Ascending aorta (tissue), 2 donors: ENCODE results near the gene RNF7. TPM values are rescaled to one million over a fixed set of nuclear protein-coding genes. Genes with fewer than 3 reads are reported as not detected.

Experiments used
- DNase-seq, 2 donors: peaks; one replicate each; pipeline ENCODE4 v3.0.0-alpha.2; 2019; ENCODE audit warnings: low spot score in 2 of 2
- H3K27ac ChIP-seq, 2 donors: fragments of 200-600 bp; sonication (generic); one replicate each; pipeline ENCODE4 v1.5.1; 2016 to 2017; ENCODE audit warnings: mild to moderate bottlenecking in 1 of 2
- H3K27me3 ChIP-seq: fragments of 200-600 bp; sonication (generic); one replicate; pipeline ENCODE4 v1.5.1; 2017
- H3K36me3 ChIP-seq, 2 donors: fragments of 200-600 bp; sonication (generic); one replicate each; pipeline ENCODE4 v1.5.1; 2016
- H3K4me1 ChIP-seq, 2 donors: fragments of 200-600 bp; sonication (generic); one replicate each; pipeline ENCODE4 v1.5.1; 2016 to 2017; ENCODE audit warnings: mild to moderate bottlenecking in 1 of 2
- H3K4me3 ChIP-seq, 2 donors: fragments of 200-600 bp; sonication (generic); one replicate each; pipeline ENCODE4 v1.5.1; 2016 to 2017; ENCODE audit warnings: mild to moderate bottlenecking in 1 of 2
- H3K9me3 ChIP-seq, 2 donors: fragments of 200-600 bp; sonication (generic); one replicate each; pipeline ENCODE4 v1.5.1; 2016
- intact Hi-C: fragments of 100-400 bp; cut with DNase I; formaldehyde crosslinking; loops from one replicate; pipeline ENCODE4 v1.15.1; 2023
- total RNA-seq: library from RNA; depleted of rRNA; stranded (reverse); fragments of >200 nt; gene quantifications from one replicate; pipeline ENCODE4 v1.1.0, GENCODE V29; 2016
- TF ChIP-seq, protein P1 (sequence below), 3 experiments: fragments of 200-600 bp in 2 of 3; fragments of 450-650 bp in 1 of 3; sonication (generic) in 2 of 3; IDR thresholded peaks; one replicate each; pipeline ENCODE4 v1.5.1; 2016 to 2019; ENCODE audit warnings: antibody characterized with exemption in 3 of 3, mild to moderate bottlenecking in 1 of 3, moderate library complexity in 1 of 3

The RNF7 gene
- total RNA-seq, 1 donor from 2014 or later: 32.1 TPM

DNA sequence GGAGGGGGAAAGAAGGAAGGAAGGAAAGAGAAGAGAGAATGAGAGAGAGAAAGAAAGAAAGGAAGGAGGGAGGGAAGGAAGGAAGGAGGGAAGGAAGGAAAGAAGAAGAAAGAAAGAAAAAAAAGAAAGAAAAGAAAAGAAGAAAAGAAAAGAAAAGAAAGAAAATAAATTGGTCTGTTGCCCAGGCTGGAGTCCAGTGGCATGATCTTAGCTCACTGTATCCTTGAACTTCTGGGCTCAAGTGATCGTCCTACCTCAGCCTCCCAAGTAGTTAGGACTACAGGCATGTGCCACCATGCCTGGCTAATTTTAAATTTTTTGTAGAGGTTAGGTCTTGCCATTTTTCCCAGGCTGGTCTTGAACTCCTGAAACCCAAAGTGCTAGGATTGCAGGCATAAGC, 11.6 kb upstream of the RNF7 start:
- Histone ChIP-seq H3K4me3 (no peak overlapping the region), H3K27me3 (no peaks in the 10 kb centered on the region), H3K36me3 (no peaks in the 10 kb centered on the region), H3K27ac (no peak overlapping the region), H3K4me1 (no peaks in the 10 kb centered on the region), H3K9me3 (no peaks in the 10 kb centered on the region)
- no peak for DNase-seq
- TF ChIP-seq, protein P1, sequence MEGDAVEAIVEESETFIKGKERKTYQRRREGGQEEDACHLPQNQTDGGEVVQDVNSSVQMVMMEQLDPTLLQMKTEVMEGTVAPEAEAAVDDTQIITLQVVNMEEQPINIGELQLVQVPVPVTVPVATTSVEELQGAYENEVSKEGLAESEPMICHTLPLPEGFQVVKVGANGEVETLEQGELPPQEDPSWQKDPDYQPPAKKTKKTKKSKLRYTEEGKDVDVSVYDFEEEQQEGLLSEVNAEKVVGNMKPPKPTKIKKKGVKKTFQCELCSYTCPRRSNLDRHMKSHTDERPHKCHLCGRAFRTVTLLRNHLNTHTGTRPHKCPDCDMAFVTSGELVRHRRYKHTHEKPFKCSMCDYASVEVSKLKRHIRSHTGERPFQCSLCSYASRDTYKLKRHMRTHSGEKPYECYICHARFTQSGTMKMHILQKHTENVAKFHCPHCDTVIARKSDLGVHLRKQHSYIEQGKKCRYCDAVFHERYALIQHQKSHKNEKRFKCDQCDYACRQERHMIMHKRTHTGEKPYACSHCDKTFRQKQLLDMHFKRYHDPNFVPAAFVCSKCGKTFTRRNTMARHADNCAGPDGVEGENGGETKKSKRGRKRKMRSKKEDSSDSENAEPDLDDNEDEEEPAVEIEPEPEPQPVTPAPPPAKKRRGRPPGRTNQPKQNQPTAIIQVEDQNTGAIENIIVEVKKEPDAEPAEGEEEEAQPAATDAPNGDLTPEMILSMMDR (IDR thresholded peaks at IDR 0.05): no peak
- intact Hi-C loops: no loop called here

DNA sequence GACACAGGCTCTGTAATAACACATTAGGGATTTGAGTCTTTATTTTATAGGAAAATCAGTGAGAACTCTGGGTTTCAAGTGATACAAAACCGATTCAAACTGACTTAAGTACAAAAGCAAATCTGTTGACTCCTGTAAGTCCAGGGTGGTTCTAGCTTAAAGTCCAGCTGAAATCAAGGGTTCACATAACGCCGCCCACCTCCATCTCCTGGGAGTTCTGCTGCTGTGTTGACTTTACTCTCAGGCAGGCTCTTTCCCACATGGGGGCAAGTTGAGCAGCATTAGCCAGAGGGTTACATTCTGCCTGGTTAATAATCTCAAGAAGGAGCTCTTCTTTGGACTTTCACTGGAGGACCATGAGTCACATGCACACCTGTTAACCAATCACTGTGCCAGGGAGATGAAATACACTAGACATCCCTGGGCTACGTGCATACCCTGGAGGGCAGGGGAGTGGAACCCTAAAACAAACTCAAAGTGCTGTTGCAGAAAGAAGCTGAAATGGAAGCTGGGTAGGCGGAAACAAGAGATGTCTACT, 9.7 kb upstream of the RNF7 start:
- H3K9me3 ChIP-seq: no peaks in the 10 kb centered on the region
- intact Hi-C loops: no loop called here
- no peaks in the 10 kb centered on the region for H3K4me1 ChIP-seq
- no peak overlapping the region for H3K27ac ChIP-seq
- H3K27me3 ChIP-seq: no peaks in the 10 kb centered on the region
- TF ChIP-seq, protein P1 (IDR thresholded peaks at IDR 0.05): no peak
- no peak overlapping the region for H3K4me3 ChIP-seq
- no peaks in the 10 kb centered on the region for H3K36me3 ChIP-seq
- no peak for DNase-seq

DNA sequence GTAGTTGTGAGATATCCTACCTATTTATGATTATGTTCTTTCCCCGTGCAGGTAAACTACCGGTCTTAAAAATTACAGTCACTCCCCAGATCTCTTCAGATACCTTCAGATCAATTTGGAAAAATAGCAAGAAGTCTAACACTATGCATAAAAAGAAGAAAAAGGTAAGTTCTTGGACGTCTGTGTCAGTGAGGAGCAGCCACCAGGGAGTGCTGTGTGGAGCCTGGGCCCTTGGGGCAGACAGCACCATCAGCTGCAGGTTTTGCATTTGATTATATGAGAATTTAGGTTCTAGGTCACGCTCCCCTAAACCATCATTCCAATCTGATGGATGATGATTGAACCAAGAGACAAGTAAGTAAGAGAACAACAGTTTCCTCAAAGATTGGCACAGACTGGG, 8.9 kb upstream of the RNF7 start:
- Histone ChIP-seq H3K36me3 (no peaks in the 10 kb centered on the region), H3K4me3 (no peak overlapping the region), H3K4me1 (no peaks in the 10 kb centered on the region), H3K27me3 (no peaks in the 10 kb centered on the region), H3K27ac (no peak overlapping the region), H3K9me3 (no peaks in the 10 kb centered on the region)
- no peak for DNase-seq
- intact Hi-C loops: no loop called here
- TF ChIP-seq, protein P1 (IDR thresholded peaks at IDR 0.05): no peak

DNA sequence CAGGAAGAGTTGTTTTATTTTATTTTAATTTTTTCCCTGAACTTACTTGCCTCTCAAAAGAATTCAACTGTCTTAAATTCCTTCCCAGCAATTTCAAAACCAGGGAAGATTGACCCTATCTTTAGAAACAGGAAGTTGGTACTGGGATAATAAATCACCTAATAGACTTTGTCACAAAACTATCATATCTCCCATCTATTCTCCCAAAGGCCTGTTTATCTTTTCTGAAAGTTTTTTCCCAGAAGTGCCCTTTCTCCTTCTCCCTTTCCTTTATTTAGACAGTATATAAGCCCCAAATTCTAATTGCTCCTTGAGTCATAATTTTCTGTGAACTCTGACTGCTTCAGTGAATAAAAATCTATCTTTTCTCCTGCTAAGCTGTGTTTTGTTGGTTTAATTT, 2.9 kb upstream of the RNF7 start:
- H3K27ac ChIP-seq: no peak overlapping the region
- H3K9me3 ChIP-seq: no peaks in the 10 kb centered on the region
- TF ChIP-seq, protein P1 (IDR thresholded peaks at IDR 0.05): no peak
- intact Hi-C loops: loop anchor here (5.0 kb wide), 4 partner anchors 78 to 712 kb away; partner anchors contain the start of genes RASA2 and XRN1
- no peak for DNase-seq
- H3K36me3 ChIP-seq: no peaks in the 10 kb centered on the region
- H3K4me1 ChIP-seq: peaks cover 0 to 9% of the 10 kb centered on the region in 2 donors
- no peaks in the 10 kb centered on the region for H3K27me3 ChIP-seq
- no peak overlapping the region for H3K4me3 ChIP-seq

DNA sequence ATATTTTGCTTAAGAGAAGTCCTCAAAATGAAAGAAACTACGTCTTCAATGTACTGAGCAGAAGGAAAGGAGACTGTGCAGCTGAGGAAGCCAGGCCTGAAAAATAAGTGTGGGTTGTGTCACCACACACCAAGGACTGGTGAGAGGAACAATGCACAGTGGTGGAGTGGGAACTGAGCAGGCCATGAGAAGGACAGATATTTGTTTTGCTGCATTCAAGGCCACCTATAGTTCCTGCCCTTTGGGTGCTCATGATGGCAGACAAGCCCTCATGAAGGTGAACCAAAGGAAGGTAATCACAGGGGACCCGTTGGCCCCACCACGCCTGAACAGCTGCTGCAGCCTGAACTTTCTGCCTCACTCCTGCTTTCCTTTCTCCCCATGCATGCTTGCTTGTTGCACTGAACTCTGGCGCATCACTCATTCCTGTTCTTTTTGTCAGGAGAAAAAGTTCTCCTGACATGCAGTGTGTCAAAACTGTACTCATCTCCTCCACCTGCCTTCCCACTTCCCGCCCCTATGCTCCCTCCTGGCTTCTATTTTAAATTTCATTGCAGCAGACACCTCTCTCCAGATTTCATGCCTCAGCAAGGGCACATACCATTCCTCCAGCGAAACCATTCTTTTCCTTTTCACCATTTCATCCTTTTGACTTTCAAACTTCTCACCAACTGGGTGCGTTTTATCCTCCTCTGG, 2.2 kb upstream of the RNF7 start:
- intact Hi-C loops: loop anchor here (5.0 kb wide), 4 partner anchors 79 to 711 kb away; partner anchors contain the start of genes RASA2 and XRN1
- Histone ChIP-seq H3K9me3 (no peaks in the 10 kb centered on the region), H3K36me3 (no peaks in the 10 kb centered on the region), H3K4me1 (peaks cover 0 to 16% of the 10 kb centered on the region in 2 donors), H3K27ac (no peak overlapping the region), H3K27me3 (no peaks in the 10 kb centered on the region), H3K4me3 (no peak overlapping the region)
- no peak for DNase-seq
- TF ChIP-seq, protein P1 (IDR thresholded peaks at IDR 0.05): no peak
